HK-2 (cell line): Measurements from ENCODE around the gene TBX3.

Experiments
- DNase-seq: peaks from one replicate; pipeline ENCODE4 v3.0.0-alpha.2; 2018; ENCODE audit not compliant: unreplicated experiment

The TBX3 gene

DNA sequence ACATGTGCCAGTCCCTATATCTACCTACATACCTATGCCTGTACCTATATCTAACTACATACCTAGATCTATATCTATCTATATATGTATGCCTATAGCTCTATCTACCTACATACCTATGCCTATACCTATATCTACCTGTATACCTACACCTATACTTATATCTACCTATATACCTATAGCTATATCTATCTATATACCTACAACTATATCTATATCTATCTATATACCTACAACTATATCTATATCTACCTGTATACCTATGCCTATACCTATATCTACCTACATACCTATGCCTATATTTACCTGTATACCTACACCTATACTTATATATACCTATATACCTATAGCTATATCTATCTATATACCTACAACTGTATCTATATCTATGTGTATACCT is 56.6 kb downstream of the TBX3 start:
- no peak for DNase-seq

DNA sequence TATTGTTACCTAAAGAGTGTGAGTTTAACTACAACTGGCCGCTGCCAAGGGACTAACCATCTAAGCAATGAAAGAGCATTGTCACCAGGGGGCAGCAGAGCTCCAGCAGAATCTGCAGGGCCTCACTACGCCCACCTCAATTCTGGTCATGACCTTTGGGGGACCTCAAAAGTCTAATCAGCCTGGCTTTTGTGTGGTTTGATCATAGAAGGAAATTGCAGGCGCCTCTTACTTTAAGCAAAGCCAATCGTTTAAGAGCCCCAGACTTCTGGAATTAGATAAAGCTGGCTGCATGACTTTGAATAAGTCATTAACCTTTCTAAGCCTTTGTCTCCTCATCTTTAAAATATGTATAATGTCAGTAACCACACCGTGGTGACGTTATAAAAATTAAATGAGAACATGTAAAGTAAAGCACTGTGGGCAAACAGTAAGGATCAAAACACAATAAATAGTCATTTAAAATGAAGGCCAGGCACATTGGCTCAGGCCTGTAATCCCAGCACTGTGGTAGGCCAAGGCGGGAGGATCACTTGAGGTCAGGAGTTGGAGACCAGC is 58.6 kb downstream of the TBX3 start:
- DNase-seq = peak; percentile 31

DNA sequence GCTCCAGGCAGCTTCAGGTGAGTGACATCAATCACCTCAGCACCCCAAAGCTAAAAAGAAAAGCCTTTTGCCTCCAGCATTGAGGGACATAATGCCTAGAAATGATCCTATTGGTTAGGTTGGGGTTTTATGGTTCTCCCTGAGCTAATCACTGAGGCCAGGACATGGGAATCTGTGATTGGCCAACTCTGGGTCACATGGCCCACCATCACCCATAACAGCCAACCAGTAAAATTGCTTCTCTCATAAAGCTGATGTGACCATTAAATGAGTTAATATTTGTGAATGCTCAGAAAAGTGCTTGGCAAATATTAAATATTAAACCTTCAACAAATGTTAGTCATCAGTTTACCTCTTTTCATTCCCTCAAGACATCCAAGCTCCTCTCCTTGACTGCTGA is 60.2 kb downstream of the TBX3 start:
- no peak for DNase-seq
